SK-N-MC (cell line): ENCODE results near the gene S100P.

Experiments used
- DNase-seq: peaks from one replicate; pipeline ENCODE4 v3.0.0-alpha.2; 2011; ENCODE audit warnings: low read depth, low spot score
- H3K27ac ChIP-seq: fragments of 200-600 bp; sonication (generic); 2 replicates; pipeline ENCODE4 v1.5.1; 2016; ENCODE audit warnings: mixed run types
- H3K36me3 ChIP-seq: fragments of 200-600 bp; sonication (generic); 2 replicates; pipeline ENCODE4 v1.6.1; 2017; ENCODE audit warnings: antibody characterized with exemption, low read length, mixed read lengths; ENCODE audit not compliant: insufficient read depth
- H3K4me3 ChIP-seq: fragments of 200-600 bp; sonication (generic); 2 replicates; pipeline ENCODE4 v1.5.1; 2016
- H3K9ac ChIP-seq: fragments of 200-600 bp; sonication (generic); 2 replicates; pipeline ENCODE4 v1.8.0; 2017; ENCODE audit warnings: mixed run types, mixed read lengths; ENCODE audit not compliant: insufficient read length
- H3K9me3 ChIP-seq: fragments of 200-600 bp; sonication (generic); 2 replicates; pipeline ENCODE4 v1.6.1; 2017; ENCODE audit warnings: low read depth, mild to moderate bottlenecking, antibody characterized with exemption, low read length, moderate library complexity, mixed read lengths
- EZH2 ChIP-seq: fragments of 200-600 bp; sonication (generic); IDR thresholded peaks from one replicate; pipeline ENCODE4 v1.6.1; 2017; ENCODE audit warnings: antibody characterized with exemption
- FOXP2 ChIP-seq: optimal IDR thresholded peaks from 2 replicates; pipeline ENCODE3; 2011; ENCODE audit warnings: mild to moderate bottlenecking, moderate library complexity; ENCODE audit not compliant: insufficient read depth; ENCODE audit errors: extremely low read length, control extremely low read depth
- POLR2AphosphoS5 ChIP-seq: IDR thresholded peaks from 2 replicates; pipeline ENCODE4 v1.6.1; 2012; ENCODE audit warnings: mild to moderate bottlenecking, low read depth, low read length, borderline replicate concordance

The S100P gene

GRCh38 chr4:6689506-6689960 lies 4.1 kb upstream of the S100P start:
- Histone ChIP-seq H3K27ac (no peak overlapping the region), H3K4me3 (no peak overlapping the region), H3K9ac (no peak overlapping the region), H3K36me3 (no peaks in the 10 kb centered on the region), H3K9me3 (no peaks in the 10 kb centered on the region)
- DNase-seq, result no peak
- TF ChIP-seq POLR2AphosphoS5 (no peak), FOXP2 (no peak), EZH2 (no peak)

- Histone ChIP-seq H3K27ac (no peak overlapping the region), H3K9ac (no peak overlapping the region), H3K9me3 (no peaks in the 10 kb centered on the region), H3K36me3 (no peaks in the 10 kb centered on the region), H3K4me3 (no peak overlapping the region)
- TF ChIP-seq POLR2AphosphoS5, result no peak
- TF ChIP-seq EZH2, result no peak
- TF ChIP-seq FOXP2, result no peak
- no peak for DNase-seq
Measured at GRCh38 chr4:6692379-6692778, 1.3 kb upstream of the S100P start.

- Histone ChIP-seq H3K36me3 (no peaks in the 10 kb centered on the region), H3K9ac (no peak overlapping the region), H3K9me3 (no peaks in the 10 kb centered on the region), H3K27ac (no peak overlapping the region), H3K4me3 (no peak overlapping the region)
- no peak for TF ChIP-seq EZH2
- no peak for DNase-seq
Measured at GRCh38 chr4:6692806-6693205, 872 bp upstream of the S100P start.

DNA sequence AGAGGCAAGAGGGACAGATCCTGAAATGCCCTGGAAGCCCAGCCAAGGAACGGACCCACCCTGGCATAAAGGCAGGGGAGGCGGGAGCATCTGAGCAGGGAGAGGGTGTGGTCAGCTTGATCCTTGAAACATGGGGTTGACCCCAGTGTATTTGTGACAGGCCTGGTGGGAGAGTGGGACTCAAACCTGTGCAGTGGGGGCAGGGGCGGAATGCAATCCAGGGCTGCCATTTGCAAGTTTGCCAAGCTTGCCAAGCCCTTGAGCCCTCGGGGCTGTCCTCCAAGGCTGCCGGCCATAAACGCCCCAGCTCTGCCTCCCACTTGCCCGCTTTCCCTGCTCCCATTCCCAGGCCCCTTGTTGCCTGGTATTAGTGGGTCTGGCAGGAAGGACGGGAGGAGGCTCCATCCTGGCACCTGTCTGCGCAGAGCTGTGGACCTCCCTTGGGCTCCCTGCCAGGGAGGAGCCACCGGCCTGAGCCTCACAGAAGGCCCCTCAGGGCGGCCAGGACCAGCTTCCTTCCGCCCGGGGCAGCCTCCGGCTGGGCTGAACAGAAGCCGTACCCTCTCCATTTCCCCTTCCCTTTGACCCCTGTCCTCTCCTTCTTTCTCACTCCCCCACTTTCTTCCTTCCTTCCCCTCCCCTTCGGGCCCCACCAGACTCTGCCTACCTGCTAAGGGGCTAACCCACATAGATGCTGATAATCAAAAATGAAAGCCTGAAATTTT lies 661 bp downstream of the S100P start:
- Histone ChIP-seq H3K9me3 (no peaks in the 10 kb centered on the region), H3K4me3 (no peak overlapping the region), H3K9ac (no peak overlapping the region), H3K36me3 (no peaks in the 10 kb centered on the region), H3K27ac (no peak overlapping the region)
- DNase-seq, result no peak
- TF ChIP-seq EZH2 (no peak), FOXP2 (no peak), POLR2AphosphoS5 (no peak)

GRCh38 chr4:6695660-6696610 lies 2.3 kb downstream of the S100P start:
- H3K27ac ChIP-seq, result no peak overlapping the region
- no peak overlapping the region for H3K9ac ChIP-seq

GRCh38 chr4:6696611-6697010 lies 2.9 kb downstream of the S100P start:
- TF ChIP-seq EZH2 (no peak), FOXP2 (no peak)
- Histone ChIP-seq H3K4me3 (no peak overlapping the region), H3K27ac (no peak overlapping the region), H3K9ac (no peak overlapping the region), H3K9me3 (no peaks in the 10 kb centered on the region), H3K36me3 (no peaks in the 10 kb centered on the region)
- DNase-seq, result no peak

More at GRCh38 chr4:6695660-6696610, 2.3 kb downstream of the S100P start:
- H3K9me3 ChIP-seq, result no peaks in the 10 kb centered on the region
- H3K4me3 ChIP-seq, result no peak overlapping the region
- TF ChIP-seq POLR2AphosphoS5, result no peak
- TF ChIP-seq EZH2, result no peak
- TF ChIP-seq FOXP2, result no peak
- no peak for DNase-seq
- no peaks in the 10 kb centered on the region for H3K36me3 ChIP-seq

GRCh38 chr4:6697131-6697530 lies 3.5 kb downstream of the S100P start:
- no peak for DNase-seq
- no peak overlapping the region for H3K27ac ChIP-seq
- no peaks in the 10 kb centered on the region for H3K36me3 ChIP-seq
- TF ChIP-seq POLR2AphosphoS5 (no peak), EZH2 (no peak), FOXP2 (no peak)
- no peaks in the 10 kb centered on the region for H3K9me3 ChIP-seq
- H3K9ac ChIP-seq, result no peak overlapping the region
- H3K4me3 ChIP-seq, result no peak overlapping the region

- no peak overlapping the region for H3K4me3 ChIP-seq
- TF ChIP-seq FOXP2 (no peak), EZH2 (no peak), POLR2AphosphoS5 (no peak)
- no peak overlapping the region for H3K9ac ChIP-seq
- no peak for DNase-seq
- peaks cover 8% of the 10 kb centered on the region; the same call in 1 of the 2 replicates for H3K36me3 ChIP-seq
- no peak overlapping the region for H3K27ac ChIP-seq
- no peaks in the 10 kb centered on the region for H3K9me3 ChIP-seq
Measured at GRCh38 chr4:6699388-6699787, 5.7 kb downstream of the S100P start.
